DOHH2 (cell line): Measurements from ENCODE around the gene GLP2R.

Experiments used
- EZH2phosphoT487 ChIP-seq: fragments of 200-600 bp; sonication (generic); IDR thresholded peaks from 2 replicates; pipeline ENCODE4 v1.6.1; 2017; ENCODE audit warnings: borderline replicate concordance, mild to moderate bottlenecking, antibody characterized with exemption, low read length, moderate library complexity, mixed read lengths
- TF ChIP-seq, protein P1 (sequence below): fragments of 200-600 bp; sonication (generic); IDR thresholded peaks from one replicate; pipeline ENCODE4 v1.5.1; 2014; ENCODE audit warnings: antibody characterized with exemption, mild to moderate bottlenecking, low read depth, low read length; ENCODE audit not compliant: poor library complexity, severe bottlenecking

DNA sequence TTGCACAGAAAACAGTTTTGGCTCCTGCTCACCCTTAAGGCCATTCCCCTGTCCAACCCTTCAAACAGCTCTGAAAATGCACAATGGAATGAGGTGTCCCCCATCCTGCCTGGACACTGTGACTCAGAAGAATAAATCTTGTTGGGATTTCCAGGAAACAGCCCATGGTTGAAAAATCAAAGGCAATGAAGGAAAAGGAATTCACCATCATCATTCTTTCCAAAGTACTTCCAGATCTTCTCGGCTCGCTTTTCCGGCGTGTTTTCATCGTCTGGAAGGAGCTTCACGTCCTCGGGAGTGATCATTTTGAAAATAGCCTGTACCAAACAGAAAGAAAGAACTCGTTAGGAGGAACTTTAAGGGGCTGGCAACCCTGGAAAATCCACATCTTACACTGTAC, 75.1 kb downstream of the GLP2R start:
- TF ChIP-seq, protein P1, sequence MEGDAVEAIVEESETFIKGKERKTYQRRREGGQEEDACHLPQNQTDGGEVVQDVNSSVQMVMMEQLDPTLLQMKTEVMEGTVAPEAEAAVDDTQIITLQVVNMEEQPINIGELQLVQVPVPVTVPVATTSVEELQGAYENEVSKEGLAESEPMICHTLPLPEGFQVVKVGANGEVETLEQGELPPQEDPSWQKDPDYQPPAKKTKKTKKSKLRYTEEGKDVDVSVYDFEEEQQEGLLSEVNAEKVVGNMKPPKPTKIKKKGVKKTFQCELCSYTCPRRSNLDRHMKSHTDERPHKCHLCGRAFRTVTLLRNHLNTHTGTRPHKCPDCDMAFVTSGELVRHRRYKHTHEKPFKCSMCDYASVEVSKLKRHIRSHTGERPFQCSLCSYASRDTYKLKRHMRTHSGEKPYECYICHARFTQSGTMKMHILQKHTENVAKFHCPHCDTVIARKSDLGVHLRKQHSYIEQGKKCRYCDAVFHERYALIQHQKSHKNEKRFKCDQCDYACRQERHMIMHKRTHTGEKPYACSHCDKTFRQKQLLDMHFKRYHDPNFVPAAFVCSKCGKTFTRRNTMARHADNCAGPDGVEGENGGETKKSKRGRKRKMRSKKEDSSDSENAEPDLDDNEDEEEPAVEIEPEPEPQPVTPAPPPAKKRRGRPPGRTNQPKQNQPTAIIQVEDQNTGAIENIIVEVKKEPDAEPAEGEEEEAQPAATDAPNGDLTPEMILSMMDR, result no peak
- TF ChIP-seq EZH2phosphoT487, result no peak
